Measurements from ENCODE around the gene IGFBP2.

IGFBP2 gene

DNA sequence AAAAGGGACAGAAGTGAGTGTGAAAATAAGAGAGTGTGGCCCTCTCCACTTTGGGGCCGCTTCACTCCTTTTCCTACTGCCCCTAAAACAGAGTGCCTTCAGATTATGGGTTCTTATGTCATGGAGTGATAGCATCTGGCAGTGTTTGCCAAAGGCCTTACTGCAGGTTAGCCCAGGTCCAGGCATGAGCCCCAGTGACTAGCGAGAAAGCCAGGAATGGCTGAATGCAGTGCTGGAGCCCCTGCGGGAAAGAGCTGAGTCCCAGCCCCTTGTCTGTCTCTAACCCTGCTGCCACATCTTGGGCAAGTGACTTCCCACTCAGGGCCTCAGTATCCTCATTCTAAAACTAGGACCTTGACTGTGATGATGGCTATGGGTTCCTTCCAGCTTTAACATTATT is 56.2 kb downstream of the IGFBP2 start:
- no peak for DNase-seq

DNA sequence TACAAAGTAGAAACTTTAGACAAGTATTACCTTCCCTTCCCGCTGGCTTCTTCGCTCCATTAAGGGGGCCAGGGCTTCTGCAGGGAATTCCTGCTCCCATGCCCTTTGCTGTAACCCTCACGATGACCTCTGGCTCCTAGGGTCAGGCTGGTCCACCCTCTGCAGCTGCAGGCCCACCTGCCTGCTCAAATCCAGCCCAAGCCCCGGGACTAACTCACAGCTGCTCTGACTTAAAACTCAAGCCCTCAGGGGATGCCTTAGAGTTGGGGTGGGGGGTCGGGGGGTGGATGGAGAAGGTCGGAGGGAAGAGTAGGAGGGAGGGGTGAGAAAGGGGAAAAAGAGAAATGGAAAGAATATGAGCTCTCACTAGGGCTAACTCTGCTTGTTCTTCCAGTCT is 57.2 kb downstream of the IGFBP2 start:
- no peak for DNase-seq

DNA sequence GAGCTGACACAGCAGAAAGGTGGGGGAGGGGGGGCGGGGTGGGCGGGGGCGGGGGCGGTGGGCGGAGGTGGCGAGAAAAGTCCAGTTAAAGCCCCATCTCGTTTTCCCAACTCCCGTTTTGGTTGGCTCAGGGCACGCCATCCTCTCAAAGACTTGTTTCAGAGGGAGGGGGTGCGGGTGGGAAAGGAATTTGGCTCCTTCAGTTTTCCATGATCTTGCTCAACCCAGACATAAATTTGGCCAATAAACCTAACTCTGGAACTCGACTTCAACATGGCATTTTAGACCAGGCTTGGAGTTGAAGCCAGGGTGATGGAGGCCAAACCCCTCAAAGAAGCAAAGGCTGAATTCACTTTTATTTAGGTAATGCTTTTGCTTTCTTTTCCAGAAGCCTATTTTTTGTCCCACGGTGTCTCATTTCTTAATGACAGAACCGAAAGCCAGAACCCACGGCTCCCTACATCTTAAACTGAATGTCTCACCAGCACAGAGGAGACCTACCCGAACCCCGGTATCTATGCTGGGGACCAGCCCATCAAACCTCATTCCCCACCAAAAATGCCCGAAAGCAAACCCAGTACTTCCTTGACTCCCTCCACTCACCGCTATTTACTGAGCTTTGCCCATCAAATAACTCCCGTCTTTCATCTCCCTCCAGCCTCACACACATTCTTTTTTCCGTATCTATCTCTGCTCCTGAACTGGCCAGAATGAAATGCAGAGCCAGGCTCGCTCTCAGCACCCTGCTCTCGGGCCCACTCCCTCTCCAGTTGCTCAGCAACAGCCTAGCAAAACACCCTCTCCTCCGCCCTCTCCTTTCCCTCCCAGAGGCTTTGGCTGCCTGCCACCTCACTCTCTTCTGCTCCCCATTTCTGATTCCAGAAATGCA is 57.9 kb downstream of the IGFBP2 start:
- DNase-seq, result peak; percentile 88

GRCh38 chr2:216692636-216693413 is 59.6 kb downstream of the IGFBP2 start:
- DNase-seq, result peak; percentile 81

- DNase-seq, result no peak
These were observed 60.3 kb downstream of the IGFBP2 start for GRCh38 chr2:216693414-216694080.

GRCh38 chr2:216694082-216694825 is 61.0 kb downstream of the IGFBP2 start:
- peak; percentile 44 for DNase-seq

DNA sequence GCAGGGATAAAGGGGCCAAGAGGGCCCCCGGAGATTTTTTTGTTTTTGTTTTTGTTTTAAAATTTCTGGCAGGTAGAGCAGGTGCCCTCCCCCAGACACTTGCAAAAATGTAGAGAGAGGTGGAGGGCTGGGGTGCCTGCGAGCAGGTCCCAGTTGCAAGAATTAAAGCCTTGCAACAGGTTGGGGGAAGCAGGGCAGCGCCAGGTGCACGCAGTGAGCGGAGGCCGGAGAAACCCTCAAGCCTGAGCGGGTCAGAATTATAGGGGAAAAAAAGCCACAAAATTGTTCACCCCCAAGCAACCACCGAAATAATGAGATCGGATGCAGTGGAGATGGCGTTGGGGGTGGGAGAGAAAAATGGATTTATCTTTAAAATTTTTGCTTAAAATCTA is 61.6 kb downstream of the IGFBP2 start:
- no peak for DNase-seq

DNA sequence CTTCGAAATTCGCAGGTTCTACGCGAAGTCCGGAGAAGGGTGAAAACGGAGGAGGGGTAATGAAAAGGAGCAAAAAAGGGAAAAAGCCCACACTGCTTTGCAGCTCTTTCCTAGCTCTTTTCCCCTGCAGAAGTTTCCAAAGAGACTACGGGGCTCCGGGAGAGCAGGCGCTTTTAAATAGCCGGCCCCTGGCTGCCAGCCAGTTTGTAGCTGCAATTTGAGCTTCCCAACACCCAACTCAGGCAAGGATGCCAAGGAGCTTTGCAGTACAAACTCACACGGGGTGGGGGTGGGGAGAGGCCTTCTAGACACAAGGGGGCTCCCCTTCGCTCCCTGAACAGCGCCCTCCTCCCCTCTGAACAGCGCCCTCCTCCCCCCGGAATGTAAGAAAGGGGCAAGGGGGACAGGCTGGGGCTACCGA is 62.2 kb downstream of the IGFBP2 start, which contains the start of gene IGFBP5:
IGFBP5 (minus strand) TSS at position 149 of the 421 bp plus-strand sequence. CDS start 774 bp downstream, outside the sequence.
- peak; percentile 80 for DNase-seq

GRCh38 chr2:216696321-216696720 is 63.1 kb downstream of the IGFBP2 start:
- no peak for DNase-seq

- DNase-seq, result no peak
These were observed 63.7 kb downstream of the IGFBP2 start for GRCh38 chr2:216696751-216697560.

DNA sequence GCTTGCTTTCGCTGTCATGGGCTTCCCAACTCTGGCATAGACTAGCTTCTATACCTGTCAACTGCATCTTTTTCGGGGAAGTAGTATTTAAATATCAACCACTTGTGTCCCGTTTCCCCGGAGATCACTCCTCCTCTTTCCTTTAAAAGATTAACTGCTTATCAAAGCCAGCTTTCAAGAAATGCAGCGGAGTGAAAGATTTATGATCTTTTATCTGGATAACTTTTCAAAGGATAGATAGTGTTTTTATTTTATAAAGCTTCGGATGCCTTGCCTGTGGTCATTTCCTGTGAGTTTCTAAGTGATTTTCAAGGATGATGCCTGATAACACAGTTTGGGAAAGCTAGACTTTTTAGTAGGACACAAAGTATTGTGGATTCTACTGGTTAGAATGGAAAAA is 65.1 kb downstream of the IGFBP2 start:
- DNase-seq, result no peak

GRCh38 chr2:216698895-216699294 is 65.7 kb downstream of the IGFBP2 start:
- DNase-seq, result peak; percentile 31

DNA sequence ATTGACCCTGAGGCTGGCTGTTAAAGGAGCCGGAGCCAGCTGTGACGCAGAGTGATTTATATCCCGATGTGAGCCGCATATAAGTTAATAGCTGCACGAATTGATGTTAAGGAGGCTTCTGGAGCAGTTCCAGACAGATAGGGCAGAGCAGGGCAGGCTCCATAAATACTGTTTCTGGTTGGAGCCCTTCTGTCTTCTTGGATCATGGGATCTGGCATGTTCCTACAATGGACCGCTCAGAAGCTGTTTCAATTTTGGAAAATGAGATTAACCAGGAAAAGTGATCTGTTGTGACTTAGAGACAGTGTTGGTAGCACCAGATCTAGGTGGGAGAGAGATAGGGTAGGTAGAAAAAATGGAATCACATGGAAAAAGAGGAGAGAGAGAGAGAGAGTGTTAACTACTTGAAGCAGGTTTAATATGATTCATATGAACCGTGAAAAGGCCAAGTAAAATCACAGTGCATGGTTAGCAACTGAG is 66.9 kb downstream of the IGFBP2 start:
- DNase-seq, result peak; percentile 71

DNA sequence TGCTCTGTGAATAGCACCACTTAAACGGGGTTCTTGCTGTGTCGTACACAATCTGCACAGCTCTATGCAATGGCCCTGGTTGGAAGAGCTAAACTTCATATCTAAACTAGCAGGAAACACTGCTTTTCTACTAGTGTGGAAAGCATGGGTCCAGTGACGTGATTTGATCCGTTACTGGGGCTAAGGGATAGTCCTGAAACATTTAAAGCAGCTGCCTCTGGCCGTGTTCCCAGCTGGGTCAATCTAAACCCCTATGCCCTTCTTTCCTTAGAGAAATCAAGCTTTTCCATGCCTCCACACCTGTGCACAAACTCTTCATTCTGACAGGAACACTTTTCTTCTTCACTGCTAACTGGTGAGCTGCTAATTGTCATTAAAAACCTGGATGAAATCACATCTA is 67.6 kb downstream of the IGFBP2 start:
- peak; percentile 21 for DNase-seq

GRCh38 chr2:216701544-216701943 is 68.3 kb downstream of the IGFBP2 start:
- DNase-seq, result no peak

DNA sequence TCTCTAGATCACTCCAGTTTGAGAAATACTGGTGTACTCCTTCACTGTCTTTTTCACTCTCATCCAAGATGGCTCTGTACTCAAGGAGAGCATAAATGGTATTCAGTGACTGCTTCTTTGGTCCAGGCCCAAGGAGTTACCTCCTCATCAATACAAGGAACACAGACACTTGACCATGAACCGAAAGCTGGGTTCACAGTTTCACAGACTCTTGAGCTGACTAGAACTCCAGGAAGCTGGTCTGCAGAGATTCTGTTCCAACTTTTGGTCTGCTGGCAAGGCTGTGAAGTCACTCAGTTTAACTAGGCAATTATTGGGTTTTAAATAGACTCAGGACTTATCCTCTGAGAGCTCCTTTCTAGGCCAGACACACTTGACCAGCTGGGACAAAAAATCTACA is 69.5 kb downstream of the IGFBP2 start:
- DNase-seq, result no peak

- DNase-seq, result no peak
These were observed 77.5 kb downstream of the IGFBP2 start for GRCh38 chr2:216710551-216711301.

DNA sequence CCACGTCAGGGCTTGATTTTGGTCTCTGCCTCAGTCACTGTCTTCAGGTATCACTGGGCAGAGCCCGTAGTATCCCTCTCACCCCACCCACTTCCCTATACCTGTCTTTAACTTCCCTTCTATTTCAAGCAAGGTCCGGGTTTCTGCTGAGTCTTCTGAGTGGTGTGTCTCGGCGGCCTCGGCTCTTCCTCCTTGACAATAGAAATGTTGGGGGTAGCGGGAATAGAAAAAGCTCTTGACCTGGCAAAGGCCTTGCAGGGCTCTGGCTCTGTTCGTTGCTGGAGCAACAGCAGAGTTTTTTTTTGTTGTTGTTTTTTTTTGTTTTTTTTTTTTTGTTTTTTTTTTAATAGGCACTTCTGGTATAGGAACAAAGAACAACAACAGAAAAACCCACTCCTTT is 78.1 kb downstream of the IGFBP2 start:
- no peak for DNase-seq

DNA sequence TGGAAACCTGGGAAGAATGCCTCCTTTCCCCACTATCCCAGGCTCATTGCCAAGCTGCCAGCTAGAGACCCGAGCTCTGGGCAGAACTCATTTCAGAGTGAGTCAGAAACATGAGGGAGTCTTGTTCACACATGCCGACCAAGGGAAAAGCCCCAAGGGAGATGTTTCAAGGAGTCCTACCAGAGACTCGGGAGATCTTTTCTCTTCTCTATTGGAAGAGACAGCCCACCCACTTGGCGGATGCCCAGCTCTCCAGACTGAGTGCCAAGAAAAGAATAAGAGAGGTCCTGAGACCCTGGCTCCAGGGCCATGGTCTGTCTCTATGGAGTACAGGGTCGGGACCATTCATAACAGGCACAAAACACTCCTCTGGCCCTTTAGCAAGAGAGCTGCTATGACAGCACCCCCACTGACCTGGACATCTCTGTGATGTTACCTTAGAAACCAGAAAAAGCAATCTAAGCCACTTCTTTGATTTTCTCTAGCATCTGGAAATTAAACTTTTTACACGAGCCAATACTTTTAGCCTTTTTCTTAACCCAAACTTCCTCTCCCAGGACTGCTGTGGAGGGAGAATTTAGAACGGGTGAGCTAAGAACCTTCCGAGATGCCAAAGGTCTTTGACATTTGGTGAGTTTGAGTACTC is 80.6 kb downstream of the IGFBP2 start:
- peak; percentile 81 for DNase-seq

All from DMS79 (cell line).